Measurements from ENCODE around the gene NCOA7. TPM values are rescaled to one million over a fixed set of nuclear protein-coding genes. Genes with fewer than 3 reads are reported as not detected.
"Not testable (repeated sequence)": the region's sequence is repeated elsewhere in the genome, so short reads cannot be mapped to it uniquely, and the experiment has no call there.

The NCOA7 gene
- total RNA-seq, 6 experiments from 2014 or later, result 27.1 to 29.3 (median 28.6) TPM

GRCh38 chr6:125927761-125928160, 137.0 kb downstream of the NCOA7 start:
- Mint-ChIP-seq H3K27me3 (ENCODE audit: insufficient read depth) (no peaks in the 10 kb centered on the region; the same call in 1 of the 2 replicates), H3K4me1 (ENCODE audit: low read depth) (peaks cover 54% of the 10 kb centered on the region), H3K9me3 (no peaks in the 10 kb centered on the region), H3K27ac (no peak overlapping the region), H3K4me3 (no peak overlapping the region), H3K36me3 (ENCODE audit: low read depth) (peaks cover 22% of the 10 kb centered on the region)
- DNase-seq, result no peak
- TF ChIP-seq, protein P1, sequence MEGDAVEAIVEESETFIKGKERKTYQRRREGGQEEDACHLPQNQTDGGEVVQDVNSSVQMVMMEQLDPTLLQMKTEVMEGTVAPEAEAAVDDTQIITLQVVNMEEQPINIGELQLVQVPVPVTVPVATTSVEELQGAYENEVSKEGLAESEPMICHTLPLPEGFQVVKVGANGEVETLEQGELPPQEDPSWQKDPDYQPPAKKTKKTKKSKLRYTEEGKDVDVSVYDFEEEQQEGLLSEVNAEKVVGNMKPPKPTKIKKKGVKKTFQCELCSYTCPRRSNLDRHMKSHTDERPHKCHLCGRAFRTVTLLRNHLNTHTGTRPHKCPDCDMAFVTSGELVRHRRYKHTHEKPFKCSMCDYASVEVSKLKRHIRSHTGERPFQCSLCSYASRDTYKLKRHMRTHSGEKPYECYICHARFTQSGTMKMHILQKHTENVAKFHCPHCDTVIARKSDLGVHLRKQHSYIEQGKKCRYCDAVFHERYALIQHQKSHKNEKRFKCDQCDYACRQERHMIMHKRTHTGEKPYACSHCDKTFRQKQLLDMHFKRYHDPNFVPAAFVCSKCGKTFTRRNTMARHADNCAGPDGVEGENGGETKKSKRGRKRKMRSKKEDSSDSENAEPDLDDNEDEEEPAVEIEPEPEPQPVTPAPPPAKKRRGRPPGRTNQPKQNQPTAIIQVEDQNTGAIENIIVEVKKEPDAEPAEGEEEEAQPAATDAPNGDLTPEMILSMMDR (IDR thresholded peaks at IDR 0.05), result no peak

GRCh38 chr6:125930765-125931418, 140.1 kb downstream of the NCOA7 start:
- no peaks in the 10 kb centered on the region for H3K9me3 Mint-ChIP-seq
- H3K27ac Mint-ChIP-seq, result peak overlapping the region; percentile 67
- H3K4me3 Mint-ChIP-seq, result no peak overlapping the region
- peak; percentile 50 for DNase-seq
- H3K27me3 Mint-ChIP-seq (ENCODE audit: insufficient read depth), result no peaks in the 10 kb centered on the region; the same call in 1 of the 2 replicates
- H3K36me3 Mint-ChIP-seq (ENCODE audit: low read depth), result peaks cover 11% of the 10 kb centered on the region
- peaks cover 35% of the 10 kb centered on the region for H3K4me1 Mint-ChIP-seq (ENCODE audit: low read depth)
- TF ChIP-seq, protein P1 (IDR thresholded peaks at IDR 0.05), result no peak

GRCh38 chr6:125931733-125932450, 141.1 kb downstream of the NCOA7 start:
- no peak for DNase-seq
- Mint-ChIP-seq H3K27ac (peak overlapping the region; percentile 67), H3K4me3 (no peak overlapping the region), H3K27me3 (ENCODE audit: insufficient read depth) (no peaks in the 10 kb centered on the region; the same call in 1 of the 2 replicates), H3K4me1 (ENCODE audit: low read depth) (peaks cover 30% of the 10 kb centered on the region), H3K36me3 (ENCODE audit: low read depth) (peaks cover 11% of the 10 kb centered on the region), H3K9me3 (no peaks in the 10 kb centered on the region)
- TF ChIP-seq, protein P1 (IDR thresholded peaks at IDR 0.05), result no peak

DNA sequence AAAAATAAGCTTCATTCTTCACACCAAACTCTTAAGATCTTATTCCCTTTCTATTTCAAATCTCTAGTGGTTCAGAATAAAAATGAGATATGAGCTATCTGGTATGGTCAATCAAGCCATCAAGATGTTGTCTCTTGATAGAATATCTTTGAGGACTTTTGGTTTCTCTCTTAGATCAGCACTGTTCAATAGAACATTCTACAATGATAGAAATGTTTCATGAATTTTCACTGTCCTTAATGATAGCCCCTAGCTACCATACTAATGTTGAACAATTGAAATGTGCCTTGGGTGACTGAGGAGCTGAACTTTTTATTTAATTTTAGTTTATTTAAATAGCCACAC, 141.7 kb downstream of the NCOA7 start:
- H3K4me3 Mint-ChIP-seq, result no peak overlapping the region
- H3K27me3 Mint-ChIP-seq (ENCODE audit: insufficient read depth), result no peaks in the 10 kb centered on the region; the same call in 1 of the 2 replicates
- peaks cover 11% of the 10 kb centered on the region for H3K36me3 Mint-ChIP-seq (ENCODE audit: low read depth)
- no peak for DNase-seq
- no peaks in the 10 kb centered on the region for H3K9me3 Mint-ChIP-seq
- no peak overlapping the region for H3K27ac Mint-ChIP-seq
- TF ChIP-seq, protein P1 (IDR thresholded peaks at IDR 0.05), result no peak
- H3K4me1 Mint-ChIP-seq (ENCODE audit: low read depth), result peaks cover 28% of the 10 kb centered on the region

DNA sequence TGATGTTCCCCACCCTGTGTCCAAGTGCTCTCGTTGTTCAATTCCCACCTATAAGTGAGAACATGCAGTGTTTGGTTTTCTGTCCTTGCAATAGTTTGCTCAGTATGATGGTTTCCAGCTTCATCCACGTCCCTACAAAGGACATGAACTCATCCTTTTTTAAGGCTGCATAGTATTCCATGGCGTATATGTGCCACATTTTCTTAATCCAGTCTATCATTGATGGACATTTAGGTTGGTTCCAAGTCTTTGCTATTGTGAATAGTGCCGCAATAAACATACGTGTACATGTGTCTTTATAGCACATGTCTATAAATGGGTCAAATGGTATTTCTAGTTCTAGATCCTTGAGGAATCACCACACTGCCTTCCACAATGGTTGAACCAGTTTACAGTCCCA, 144.8 kb downstream of the NCOA7 start:
- H3K4me3 Mint-ChIP-seq; H3K27me3 Mint-ChIP-seq (ENCODE audit: insufficient read depth); H3K9me3 Mint-ChIP-seq; DNase-seq; H3K27ac Mint-ChIP-seq: not testable (repeated sequence)
- peaks cover 43% of the 10 kb centered on the region for H3K4me1 Mint-ChIP-seq (ENCODE audit: low read depth)
- peaks cover 11% of the 10 kb centered on the region for H3K36me3 Mint-ChIP-seq (ENCODE audit: low read depth)

GRCh38 chr6:125939026-125939425, 148.3 kb downstream of the NCOA7 start:
- no peaks in the 10 kb centered on the region for H3K27me3 Mint-ChIP-seq (ENCODE audit: insufficient read depth)
- no peak overlapping the region for H3K4me3 Mint-ChIP-seq
- no peaks in the 10 kb centered on the region for H3K36me3 Mint-ChIP-seq (ENCODE audit: low read depth)
- H3K9me3 Mint-ChIP-seq, result no peaks in the 10 kb centered on the region
- H3K27ac Mint-ChIP-seq, result peak overlapping the region; percentile 85; the same call in 1 of the 2 replicates
- TF ChIP-seq, protein P1 (IDR thresholded peaks at IDR 0.05), result no peak
- H3K4me1 Mint-ChIP-seq (ENCODE audit: low read depth), result peaks cover 53% of the 10 kb centered on the region
- no peak for DNase-seq

Measured in HFFc6 (cell line).